Epidermal melanocyte (primary cell): ENCODE data around the gene OXSM.
A peak's percentile ranks its signal among the peaks of the same experiment; 100 is the strongest.

Source experiments
- DNase-seq: peaks from one replicate; pipeline ENCODE4 v3.0.0; 2011; ENCODE audit warnings: low spot score; ENCODE audit not compliant: insufficient read length

OXSM gene

DNA sequence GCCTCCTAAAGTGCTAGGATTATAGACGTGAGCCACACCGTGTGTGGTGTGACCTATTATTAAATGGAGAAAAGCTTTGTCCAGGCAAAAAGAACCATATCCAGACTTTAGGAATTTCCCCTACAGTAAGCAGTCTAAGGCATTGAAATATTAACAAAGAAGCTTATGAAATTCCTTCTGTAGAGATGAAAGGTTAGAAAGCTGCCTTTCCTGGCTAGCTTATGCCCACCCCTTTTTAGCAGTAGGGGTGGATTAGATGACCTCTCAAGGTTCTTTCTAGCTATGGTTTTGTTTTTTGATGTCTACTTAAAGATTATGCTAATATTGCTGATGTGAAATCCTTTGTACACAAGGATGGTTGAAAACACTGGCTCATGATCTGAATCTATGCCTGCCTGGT is 13.9 kb downstream of the OXSM start:
- no peak for DNase-seq

DNA sequence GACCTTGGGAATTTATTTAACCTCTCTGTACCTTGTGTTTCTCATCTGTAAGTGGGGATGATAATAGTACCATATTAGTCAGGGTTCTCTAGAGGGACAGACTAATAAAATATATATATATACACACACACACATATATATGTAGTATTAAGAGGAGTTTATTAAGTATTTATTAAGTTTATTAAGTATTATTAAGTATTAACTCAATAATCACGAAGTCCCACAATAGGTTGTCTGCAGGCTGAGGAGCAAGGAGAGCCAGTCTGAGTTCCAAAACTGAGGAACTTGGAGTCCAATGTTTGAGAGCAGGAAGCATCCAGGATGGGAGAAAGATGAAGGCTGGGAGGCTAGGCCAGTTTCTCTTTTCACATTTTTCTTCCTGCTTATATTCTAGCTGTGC is 14.8 kb downstream of the OXSM start:
- no peak for DNase-seq

DNA sequence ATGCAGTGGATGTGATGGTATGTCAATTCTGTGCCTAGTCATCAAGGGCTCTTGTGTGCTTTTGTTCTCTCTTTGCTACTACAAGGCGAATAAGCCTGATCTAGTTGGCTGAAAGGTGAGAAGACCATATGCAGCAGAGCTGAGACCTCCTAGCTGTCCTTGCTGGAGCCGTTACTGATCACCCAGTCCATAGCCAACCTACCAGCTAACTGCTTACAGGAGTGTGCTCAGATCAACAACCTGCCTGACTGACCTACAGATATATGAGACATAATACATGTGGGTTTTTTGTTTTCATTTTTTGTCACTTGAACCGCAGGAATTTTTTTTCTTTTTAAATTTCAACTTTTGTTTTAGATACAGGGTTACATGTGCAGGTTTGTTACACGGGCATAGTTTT is 22.8 kb downstream of the OXSM start:
- no peak for DNase-seq

DNA sequence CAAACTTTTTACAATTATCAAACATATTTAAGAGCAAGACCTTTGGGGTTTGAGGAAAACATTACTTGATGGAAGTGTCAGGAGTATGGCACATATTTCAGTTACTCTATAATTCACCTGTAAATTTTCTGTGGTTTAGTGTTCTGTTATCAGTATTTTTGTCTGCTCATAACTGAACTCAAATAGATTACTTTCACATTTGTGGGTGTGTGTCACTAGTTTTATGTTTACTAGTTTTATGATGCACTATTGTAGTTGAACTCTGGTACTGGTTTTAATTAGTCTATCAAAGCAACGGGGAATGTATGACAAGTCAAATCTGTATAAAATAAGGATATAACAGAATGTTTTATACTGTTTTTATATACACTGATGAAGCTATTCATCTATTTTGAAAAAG is 27.2 kb downstream of the OXSM start:
- DNase-seq: no peak

DNA sequence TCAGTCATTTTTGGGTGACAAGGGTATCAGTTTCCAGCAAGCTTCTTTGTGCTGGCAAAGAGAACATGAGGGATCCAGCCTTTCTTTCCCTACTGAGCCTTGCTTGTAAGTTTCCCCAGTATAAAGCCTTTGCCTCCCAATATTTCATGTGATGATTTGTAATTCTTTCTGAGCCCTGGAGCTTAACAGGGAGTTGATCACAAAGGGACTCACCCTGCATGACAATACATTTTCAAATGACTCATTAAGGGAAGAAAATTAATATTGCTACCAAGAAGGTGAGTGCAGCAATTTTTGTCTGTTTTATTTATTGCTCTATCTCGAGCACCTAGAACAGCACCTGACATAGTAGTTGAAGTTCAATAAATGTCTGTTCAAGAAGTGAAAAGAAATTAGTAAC is 27.7 kb downstream of the OXSM start:
- DNase-seq: no peak

DNA sequence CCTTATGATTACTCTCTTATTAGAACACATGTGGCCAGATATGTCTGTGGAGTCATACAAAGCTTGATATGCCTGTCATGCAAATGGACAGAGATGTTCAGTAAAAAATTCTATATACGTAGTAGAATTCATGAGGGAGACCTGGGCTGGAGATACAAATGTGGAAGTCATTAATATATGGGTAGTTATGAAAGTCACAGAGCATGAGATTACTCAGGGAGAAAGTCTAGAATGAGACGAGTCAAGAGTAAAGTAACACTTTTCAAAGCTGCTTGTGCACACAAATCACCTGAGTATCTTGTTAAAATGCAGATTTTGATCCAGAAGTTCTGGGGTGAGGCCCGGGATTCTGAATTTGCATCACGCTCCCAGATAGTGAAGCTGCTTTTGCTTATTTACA is 28.4 kb downstream of the OXSM start:
- DNase-seq: no peak

DNA sequence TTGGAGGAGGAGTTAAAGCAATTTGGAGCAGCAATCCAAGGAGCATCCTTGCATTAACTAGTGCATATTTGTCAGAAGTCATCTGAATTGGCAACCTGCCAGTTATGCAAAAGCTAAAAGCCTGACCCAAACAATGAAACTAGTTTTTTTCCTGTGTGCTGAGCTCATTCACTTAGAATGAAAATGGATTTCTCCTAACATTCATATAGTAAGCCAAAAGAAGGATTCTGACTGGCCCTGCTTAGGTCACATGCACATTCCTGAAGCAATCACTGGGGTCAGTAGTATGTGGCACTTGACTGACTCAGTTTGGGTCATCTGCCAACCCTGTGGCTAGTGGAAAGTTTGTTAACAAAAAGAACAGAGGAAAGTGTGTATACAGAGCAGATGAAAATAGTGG is 30.5 kb downstream of the OXSM start:
- DNase-seq: peak; percentile 63

DNA sequence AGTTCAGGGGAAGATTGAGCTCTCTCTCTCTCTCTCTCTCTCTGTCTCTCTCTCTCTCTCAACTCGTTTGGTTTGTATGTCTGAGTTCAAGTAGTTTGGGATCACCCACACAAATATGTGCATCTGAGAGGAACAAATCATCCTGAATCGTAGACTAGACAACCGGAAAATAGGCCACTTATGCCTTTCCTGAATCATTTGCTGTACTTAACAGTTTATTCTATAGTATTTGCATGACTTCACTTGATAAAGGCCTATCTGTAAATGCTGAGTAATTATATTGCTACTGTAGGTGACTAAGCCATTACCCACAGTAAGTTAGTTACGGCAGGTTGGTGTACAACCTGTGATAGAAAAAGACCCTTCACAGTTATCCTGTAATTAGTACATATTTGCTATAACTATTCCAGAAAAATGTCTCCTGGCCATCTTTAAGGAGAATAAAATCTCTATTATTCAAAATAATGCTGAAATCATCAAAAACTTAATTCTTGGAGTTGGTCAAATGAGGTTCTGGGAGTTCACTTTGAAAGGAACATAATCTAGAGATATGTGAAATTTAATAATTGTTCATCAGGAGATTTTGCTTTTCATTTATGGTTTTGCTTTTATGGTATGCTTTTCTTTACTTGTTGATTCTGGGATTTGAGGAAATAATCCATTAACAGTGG is 31.1 kb downstream of the OXSM start:
- no peak for DNase-seq

DNA sequence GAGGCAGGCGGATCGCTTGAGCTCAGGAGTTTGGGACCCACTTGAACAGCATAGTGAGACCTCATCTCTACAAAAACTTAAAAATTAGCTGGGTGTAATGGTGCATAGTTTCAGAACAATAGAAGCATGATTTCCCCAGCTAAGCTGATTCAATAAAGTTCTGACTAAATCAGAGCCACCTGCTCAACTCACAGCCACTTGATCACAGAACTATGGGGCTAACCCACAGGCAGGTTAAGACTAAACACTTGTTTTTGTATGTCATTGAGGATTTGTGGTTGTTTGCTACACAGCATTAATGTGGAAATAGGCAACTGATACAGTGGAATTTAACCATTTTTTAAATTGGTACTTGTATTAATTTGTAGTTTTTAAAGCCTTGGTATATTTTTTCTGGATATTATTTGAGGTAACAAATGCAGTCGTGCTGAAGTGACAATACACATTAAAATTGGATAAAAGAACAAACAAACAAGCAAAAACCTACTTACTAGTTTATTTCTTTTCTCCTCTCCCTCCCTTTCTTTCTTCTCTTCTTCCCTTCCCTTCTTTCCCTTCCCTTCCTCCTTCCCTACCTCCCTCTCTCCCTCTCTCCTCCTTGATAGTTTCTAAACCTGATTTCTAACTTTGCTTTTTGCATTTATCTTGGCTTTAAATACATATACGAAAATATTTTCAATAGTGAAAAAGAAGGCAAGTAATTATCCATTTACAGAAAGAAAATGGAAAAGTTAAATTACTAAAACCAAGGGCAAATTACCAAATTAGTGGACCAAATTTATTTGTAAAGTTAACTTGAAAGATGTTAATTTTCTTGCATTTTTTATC is 32.1 kb downstream of the OXSM start:
- DNase-seq: no peak

DNA sequence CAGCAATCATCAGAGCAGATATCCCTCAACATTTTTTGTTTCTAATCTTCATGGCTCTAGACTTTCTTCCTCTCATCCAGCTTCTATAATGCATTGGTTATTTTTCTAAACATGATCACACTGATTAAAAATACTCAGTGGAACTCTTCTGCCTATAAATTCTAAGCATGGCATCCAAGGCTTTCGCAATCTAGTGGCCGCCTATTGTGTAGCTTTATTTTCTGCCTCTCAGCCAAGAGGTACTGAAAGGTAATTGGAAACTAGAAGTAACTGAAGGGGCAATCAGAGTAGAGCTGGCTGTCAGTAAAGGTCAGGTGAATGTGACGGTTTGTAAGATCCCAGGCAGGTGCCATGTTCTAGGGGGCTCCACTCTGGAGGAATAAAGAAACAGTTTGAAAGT is 33.4 kb downstream of the OXSM start:
- no peak for DNase-seq

DNA sequence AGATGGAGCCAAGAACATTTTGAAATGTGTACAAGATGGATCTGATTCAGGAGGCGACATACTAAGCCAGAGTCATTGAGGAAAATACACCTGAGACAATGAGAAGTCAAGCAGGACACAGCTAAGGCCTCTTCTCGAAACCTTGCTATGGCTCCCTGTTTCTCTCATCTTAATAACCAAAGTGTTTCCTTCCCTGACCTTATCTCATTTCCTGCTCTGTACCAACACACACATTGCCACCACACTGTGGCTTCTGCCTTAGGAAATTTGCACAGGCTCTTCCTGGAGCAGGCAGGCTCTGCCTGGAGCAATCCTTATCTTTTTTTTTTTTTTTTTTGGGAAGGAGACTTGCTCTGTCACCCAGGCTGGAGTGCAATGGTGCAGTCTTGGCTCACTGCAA is 36.6 kb downstream of the OXSM start:
- no peak for DNase-seq

DNA sequence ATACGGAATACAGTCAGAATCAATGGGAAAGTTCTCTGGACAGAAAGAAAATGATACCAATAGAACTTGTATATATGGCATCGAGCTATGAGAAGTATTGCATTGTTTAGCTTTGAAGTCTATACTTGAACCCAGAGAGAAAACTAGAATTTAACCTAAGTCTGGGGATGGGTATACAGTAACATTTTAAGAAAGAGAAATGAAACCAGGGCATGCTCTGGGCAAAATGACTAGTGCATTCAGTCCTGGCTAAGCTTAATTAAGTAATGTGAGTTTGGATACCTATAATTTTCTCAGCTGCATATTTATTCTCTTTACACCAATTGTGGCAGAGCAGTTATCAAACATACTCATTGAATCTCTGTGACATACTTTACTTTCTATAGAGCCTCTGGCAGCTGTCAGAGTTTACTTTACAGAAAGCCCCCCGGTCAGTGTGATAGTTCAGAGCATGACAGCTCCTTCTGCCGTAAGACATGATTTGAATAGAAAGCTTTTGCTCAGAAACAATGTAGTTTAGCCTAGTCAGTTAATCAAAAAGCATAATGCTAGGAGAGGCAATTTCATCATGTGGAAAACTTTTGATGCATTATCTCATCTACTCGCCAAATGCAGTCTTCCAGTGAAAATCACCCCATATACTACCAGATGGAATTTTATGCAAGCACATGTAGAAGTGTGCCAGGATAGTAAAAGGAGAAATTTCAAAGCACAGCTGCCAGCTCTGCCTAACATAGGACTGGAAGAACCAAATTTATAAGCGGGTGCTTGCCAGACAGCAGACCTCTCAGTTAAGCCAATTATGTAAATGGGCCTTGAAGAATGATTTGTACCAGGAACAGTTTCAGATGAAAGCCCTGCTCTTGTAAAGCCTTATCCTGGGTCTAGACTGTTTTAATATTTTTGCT is 40.7 kb downstream of the OXSM start:
- no peak for DNase-seq

DNA sequence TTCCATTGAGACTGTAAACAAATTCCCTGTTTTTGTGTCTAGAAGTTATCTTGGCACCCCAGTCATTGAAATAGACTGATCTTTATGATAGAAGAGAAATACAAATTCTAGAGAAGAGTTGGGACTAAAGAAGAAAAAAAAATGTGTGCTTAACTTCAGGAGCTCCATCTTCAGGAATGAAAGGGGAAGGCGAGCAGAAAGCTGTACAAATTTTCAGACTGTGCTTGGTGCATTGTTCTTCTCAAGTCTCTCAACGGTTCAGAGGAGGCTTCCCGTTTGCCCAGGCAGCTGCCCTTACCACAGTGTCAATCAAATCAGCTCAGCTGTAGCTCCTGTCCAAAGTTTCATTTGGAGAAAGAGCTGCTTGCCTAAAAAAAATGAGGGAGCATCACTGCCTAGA is 41.7 kb downstream of the OXSM start:
- DNase-seq: no peak

DNA sequence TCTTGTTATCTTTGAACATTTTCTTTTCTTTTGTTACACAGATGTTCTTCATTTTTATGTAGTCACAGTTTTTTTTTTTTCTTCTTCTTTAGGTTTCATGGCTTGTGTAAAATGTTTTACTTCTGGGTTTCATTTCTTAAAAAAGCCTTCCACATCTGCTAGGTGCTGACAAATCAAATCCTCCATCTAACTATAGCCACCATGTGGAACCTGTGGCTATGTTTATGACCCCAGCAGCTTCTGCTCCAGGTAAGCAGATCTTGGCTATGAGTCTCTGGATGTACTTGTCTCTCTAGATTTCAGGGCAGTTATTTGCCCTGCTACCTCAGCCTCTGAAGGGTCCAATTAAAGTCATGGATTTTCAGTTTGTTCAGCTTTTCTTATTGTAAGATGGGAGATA is 44.5 kb downstream of the OXSM start:
- DNase-seq: no peak

DNA sequence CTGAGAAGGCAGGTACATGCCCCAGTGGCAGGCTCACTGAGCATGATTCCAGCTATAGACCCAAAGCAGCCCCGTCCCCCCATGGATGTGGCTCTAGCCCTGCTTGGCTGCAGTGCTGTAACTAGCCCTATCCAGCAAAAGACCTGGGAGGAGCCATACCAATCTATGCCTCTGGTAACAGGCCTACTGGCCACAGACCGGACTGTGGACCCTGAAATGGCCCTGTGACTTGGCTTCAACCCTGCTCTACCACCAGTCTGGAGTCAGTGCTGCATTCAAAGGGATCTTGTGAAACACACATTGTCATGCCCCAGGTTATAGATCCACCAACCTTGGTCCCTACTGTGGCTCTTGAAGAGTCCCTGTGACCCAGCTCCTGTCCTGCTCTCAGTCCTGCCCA is 46.7 kb downstream of the OXSM start:
- no peak for DNase-seq

DNA sequence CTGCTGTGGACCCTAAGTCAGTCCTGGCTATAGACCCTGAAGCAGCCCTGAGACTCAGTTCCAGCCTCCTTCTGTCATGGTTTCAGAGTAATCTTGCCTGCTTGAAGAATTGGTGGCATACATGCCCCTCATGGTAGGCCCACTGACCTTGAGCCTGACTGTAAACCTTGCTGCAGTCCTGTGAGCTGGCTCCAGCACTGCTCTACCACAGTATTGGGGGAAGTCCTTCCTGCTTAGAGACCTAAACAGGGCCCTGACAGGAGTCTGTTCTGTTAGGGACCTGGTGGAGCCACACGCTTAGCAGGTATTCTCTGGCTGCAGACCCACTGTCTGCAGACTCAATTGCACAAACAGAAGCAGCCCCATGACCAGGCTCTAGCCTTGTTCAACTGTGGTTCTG is 47.1 kb downstream of the OXSM start:
- no peak for DNase-seq

DNA sequence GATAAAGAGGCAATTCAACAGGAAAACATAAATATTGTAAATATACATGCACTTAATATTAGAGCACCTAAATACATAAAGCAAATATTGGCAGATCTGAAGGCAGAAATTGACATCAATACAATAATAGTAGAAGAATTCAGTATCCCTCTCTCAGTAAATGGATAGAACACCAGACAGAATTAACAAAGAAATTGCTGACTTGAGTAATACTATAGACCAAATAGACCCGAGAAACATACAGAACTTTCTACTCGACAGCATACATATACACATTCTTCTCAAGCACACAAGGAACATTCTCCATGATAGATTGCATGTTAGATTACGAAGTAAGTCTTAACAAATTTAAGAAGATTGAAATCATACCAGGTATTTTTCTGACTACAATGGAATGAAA is 50.2 kb downstream of the OXSM start:
- no peak for DNase-seq

DNA sequence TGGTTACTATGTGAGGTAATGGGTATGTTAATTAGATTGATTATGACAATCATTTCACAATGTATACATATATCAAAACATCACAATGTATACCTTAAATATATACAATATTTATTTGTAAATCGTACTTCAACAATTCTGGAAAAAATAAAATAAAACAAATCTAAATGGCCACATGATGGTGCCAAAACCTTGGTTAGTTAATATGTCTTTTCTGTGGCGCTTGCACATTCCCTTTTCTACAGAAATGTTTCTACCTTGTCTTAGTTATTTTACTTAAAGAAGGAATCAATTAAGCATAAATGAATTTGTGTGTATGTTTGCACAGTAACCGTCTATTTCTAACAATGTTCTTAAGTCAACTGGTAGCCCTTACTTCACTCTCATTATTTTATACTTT is 53.4 kb downstream of the OXSM start:
- DNase-seq: no peak
